Endothelial cell of umbilical vein (primary cell): ENCODE results near the gene ABCA6. TPM values are rescaled to one million over a fixed set of nuclear protein-coding genes. Genes with fewer than 3 reads are reported as not detected.

Experiments used
- BruUV-seq: library from RNA; stranded (reverse); fragments of 400-500 nt; replicated peaks from 2 replicates; lab custom pipeline; 2021; lab: Mats Ljungman, UMichigan
- CTCF ChIA-PET: fragments of 300-600, 350-600 bp; sonication (Branson Sonifier 250); formaldehyde crosslinking; loops from one replicate; lab custom pipeline; 2021; ENCODE audit warnings: antibody characterized with exemption, inconsistent platforms; lab: Charles Lee
- POLR2A ChIA-PET: fragments of 300-600, 350-600 bp; sonication (Branson Sonifier 250); formaldehyde crosslinking; loops from one replicate; lab custom pipeline; 2021; ENCODE audit warnings: antibody characterized with exemption, inconsistent platforms; lab: Charles Lee
- DNase-seq: peaks from one replicate; pipeline ENCODE4 v3.0.0-alpha.2; 2011; ENCODE audit warnings: low read depth, low spot score
- FAIRE-seq: peaks from 2 replicates; lab custom pipeline; 2011; peaks lifted over from hg19 to GRCh38; lab: Jason Lieb, UNC
- H2AFZ ChIP-seq: 2 replicates; pipeline ENCODE4 v1.6.0; 2012; ENCODE audit warnings: low read depth, low read length, control low read depth, inconsistent platforms
- H3K27ac ChIP-seq: 2 replicates; pipeline ENCODE4 v1.5.1; 2011; ENCODE audit warnings: low read depth, mild to moderate bottlenecking, control low read depth, low read length, moderate library complexity; ENCODE audit not compliant: insufficient read depth
- H3K27me3 ChIP-seq, 2 experiments: 2 replicates each; pipeline versions ENCODE4 v1.6.0 to v1.6.1; 2011; ENCODE audit warnings: low read length in 2 of 2, mixed read lengths in 1 of 2; ENCODE audit not compliant: control insufficient read depth in 2 of 2, insufficient read depth in 2 of 2
- H3K36me3 ChIP-seq, 2 experiments: 2 replicates in 1 of 2; 3 replicates in 1 of 2; pipeline ENCODE4 v1.5.1; 2011; ENCODE audit warnings: low read length in 2 of 2, mild to moderate bottlenecking in 1 of 2, moderate library complexity in 1 of 2; ENCODE audit not compliant: control insufficient read depth in 2 of 2, insufficient read depth in 2 of 2; ENCODE audit errors: extremely low read depth in 1 of 2
- H3K4me1 ChIP-seq: 3 replicates; pipeline ENCODE4 v1.5.1; 2011; ENCODE audit warnings: mild to moderate bottlenecking, low read length; ENCODE audit not compliant: control insufficient read depth, insufficient read depth; ENCODE audit errors: extremely low read depth
- H3K4me2 ChIP-seq: 2 replicates; pipeline ENCODE4 v1.6.1; 2011; ENCODE audit warnings: low read length, control low read depth, mixed read lengths; ENCODE audit not compliant: insufficient read depth
- H3K4me3 ChIP-seq, 3 experiments: fragments of 200-600 bp in 1 of 3; sonication (generic), shearing (Covaris generic) in 1 of 3; replicated peaks in 1 of 3; 2 replicates each; pipeline ENCODE4 v1.5.1; 2011 to 2016; ENCODE audit warnings: control low read depth in 3 of 3, low read length in 3 of 3, mild to moderate bottlenecking in 2 of 3, inconsistent platforms in 1 of 3, low read depth in 1 of 3, moderate library complexity in 1 of 3; ENCODE audit not compliant: insufficient read depth in 1 of 3
- H3K79me2 ChIP-seq: 2 replicates; pipeline ENCODE4 v1.6.0; 2012; ENCODE audit warnings: low read length, inconsistent platforms; ENCODE audit not compliant: control insufficient read depth, insufficient read depth
- H3K9ac ChIP-seq: replicated peaks from 2 replicates; pipeline ENCODE3; 2011; ENCODE audit warnings: low read length, control low read depth; ENCODE audit not compliant: insufficient read depth; ENCODE audit errors: extremely low read depth
- H3K9me1 ChIP-seq: replicated peaks from 3 replicates; pipeline ENCODE4 v1.6.0; 2011; ENCODE audit warnings: mild to moderate bottlenecking, low read length; ENCODE audit not compliant: control insufficient read depth, insufficient read depth; ENCODE audit errors: extremely low read depth
- H3K9me3 ChIP-seq: replicated peaks from 2 replicates; pipeline ENCODE4 v1.5.1; 2012; ENCODE audit warnings: low read length, inconsistent platforms; ENCODE audit not compliant: control insufficient read depth, insufficient read depth
- H4K20me1 ChIP-seq: replicated peaks from 2 replicates; pipeline ENCODE3; 2011; ENCODE audit warnings: mild to moderate bottlenecking, low read length; ENCODE audit not compliant: control insufficient read depth, insufficient read depth; ENCODE audit errors: extremely low read depth
- CTCF ChIP-seq, 2 donors: IDR thresholded peaks; 1 replicate in 1 of 2; 2 replicates in 1 of 2; pipeline ENCODE4 v1.5.1; 2011; ENCODE audit warnings: low read length in 2 of 2, mild to moderate bottlenecking in 2 of 2, moderate library complexity in 2 of 2, control low read depth in 1 of 2, inconsistent platforms in 1 of 2, low read depth in 1 of 2; ENCODE audit not compliant: insufficient read depth in 1 of 2; ENCODE audit errors: extremely low read depth in 1 of 2
- EZH2 ChIP-seq: IDR thresholded peaks from 2 replicates; pipeline ENCODE4 v1.6.1; 2012; ENCODE audit warnings: borderline replicate concordance, low read depth, mild to moderate bottlenecking, moderate library complexity, low read length, inconsistent platforms; ENCODE audit not compliant: severe bottlenecking
- FOS ChIP-seq: IDR thresholded peaks from 2 replicates; pipeline ENCODE4 v1.6.1; 2011; ENCODE audit warnings: mild to moderate bottlenecking, low read length, moderate library complexity, borderline replicate concordance; ENCODE audit not compliant: insufficient read depth
- GATA2 ChIP-seq: IDR thresholded peaks from 2 replicates; pipeline ENCODE4 v1.7.0; 2011; ENCODE audit warnings: low read depth, mild to moderate bottlenecking, moderate library complexity, mixed read lengths, low read length; ENCODE audit not compliant: insufficient read length, insufficient read depth
- JUN ChIP-seq: IDR thresholded peaks from 2 replicates; pipeline ENCODE4 v1.6.1; 2011; ENCODE audit warnings: borderline replicate concordance, low read depth; ENCODE audit not compliant: insufficient read length, insufficient read depth
- MAX ChIP-seq: IDR thresholded peaks from 2 replicates; pipeline ENCODE4 v1.6.1; 2011; ENCODE audit not compliant: insufficient read depth, insufficient read length
- MYC ChIP-seq: IDR thresholded peaks from one replicate; pipeline ENCODE4 v1.6.1; 2011; ENCODE audit warnings: mild to moderate bottlenecking, low read depth, low read length
- POLR2A ChIP-seq: IDR thresholded peaks from 2 replicates; pipeline ENCODE4 v1.6.1; 2012; ENCODE audit warnings: low read depth, mild to moderate bottlenecking, control low read depth, low read length
- POLR2AphosphoS5 ChIP-seq: IDR thresholded peaks from 2 replicates; pipeline ENCODE4 v1.6.1; 2012; ENCODE audit warnings: low read depth, mild to moderate bottlenecking, control low read depth, low read length, moderate library complexity; ENCODE audit not compliant: insufficient read depth
- dilution Hi-C: fragments of 300-500 bp; cut with MboI; formaldehyde crosslinking; loops from one replicate; pipeline ENCODE4 v1.15.0; 2019; ENCODE audit warnings: low sequenced_read_pairs; ENCODE audit not compliant: extremely low pct_ligation_motif_present
- intact Hi-C: fragments of 100-400 bp; cut with micrococcal nuclease; formaldehyde crosslinking; loops from one replicate; pipeline ENCODE4 v1.10.0; 2022
- polyA plus RNA-seq, 4 experiments: library from polyadenylated mRNA; depleted of rRNA in 3 of 4; stranded (reverse) in 3 of 4; unstranded in 1 of 4; fragments of >200 nt; gene quantifications; 2 replicates each; pipeline versions ENCODE4 v1.2.1 to v1.2.3, GENCODE V29; 2011 to 2012; ENCODE audit warnings: missing spikeins in 1 of 4
- total RNA-seq: library from RNA; stranded (reverse); gene quantifications from 2 replicates; pipeline ENCODE4 v1.2.3, GENCODE V29; 2021

The ABCA6 gene
- total and polyA plus RNA-seq, 2 donors (not counting 3 experiments of a cell fraction or from before 2014, with no cell fraction given): 11.3 to 30.5 TPM

GRCh38 chr17:69154267-69154666 is 12.6 kb upstream of the ABCA6 start:
- Histone ChIP-seq H2AFZ (no peak overlapping the region), H3K9ac (no peak overlapping the region), H3K4me2 (no peak overlapping the region), H3K79me2 (no peaks in the 10 kb centered on the region), H3K9me3 (no peaks in the 10 kb centered on the region), H3K27me3 (no peaks in the 10 kb centered on the region), H3K4me1 (peaks cover 5% of the 10 kb centered on the region), H3K36me3 (no peaks in the 10 kb centered on the region), H3K9me1 (no peaks in the 10 kb centered on the region), H4K20me1 (no peaks in the 10 kb centered on the region), H3K27ac (no peak overlapping the region), H3K4me3 (no peak overlapping the region)
- FAIRE-seq (no peak), DNase-seq (no peak)
- CTCF ChIA-PET: interaction anchor here (0.7 kb wide), 2 partner anchors 68 to 1450 kb away, joined by 3 read pairs; no protein-coding TSS in a partner anchor
- TF ChIP-seq GATA2: no peak
- TF ChIP-seq POLR2A: no peak
- TF ChIP-seq MAX: no peak
- TF ChIP-seq CTCF (IDR thresholded peaks at IDR 0.05; ENCODE audit: extremely low read depth in 1 of 2, insufficient read depth in 1 of 2, low read depth in 1 of 2, low read length in 2 of 2): no peak
- TF ChIP-seq FOS: no peak
- TF ChIP-seq MYC: no peak
- TF ChIP-seq POLR2AphosphoS5: no peak
- TF ChIP-seq JUN: no peak
- no peak for TF ChIP-seq EZH2
- dilution Hi-C loops (no loop called here), intact Hi-C loops (no loop called here)
- no TSS peak for BruUV-seq
- POLR2A ChIA-PET: no interaction called here
